ENCODE measurements around the gene UBL3. TPM values are rescaled to one million over a fixed set of nuclear protein-coding genes. Genes with fewer than 3 reads are reported as not detected.

Gene UBL3
- total RNA-seq, 1 donor from 2014 or later, result 23.0 TPM

GRCh38 chr13:29785978-29786377 is 64.4 kb downstream of the UBL3 start:
- no peak for DNase-seq (ENCODE audit: low read depth)
- TF ChIP-seq CTCF (IDR thresholded peaks at IDR 0.05; ENCODE audit: insufficient read depth, low read length, poor library complexity, severe bottlenecking), result no peak

GRCh38 chr13:29782798-29783197 is 67.6 kb downstream of the UBL3 start:
- no peak overlapping the region for H3K4me3 ChIP-seq (ENCODE audit: low read depth, low read length)
- TF ChIP-seq CTCF (IDR thresholded peaks at IDR 0.05; ENCODE audit: insufficient read depth, low read length, poor library complexity, severe bottlenecking), result no peak
- DNase-seq (ENCODE audit: low read depth), result no peak
- no peaks in the 10 kb centered on the region for H3K27me3 ChIP-seq (ENCODE audit: control insufficient read depth, insufficient read depth, low read length)
- H3K36me3 ChIP-seq (ENCODE audit: control insufficient read depth, insufficient read depth, low read length), result no peaks in the 10 kb centered on the region

More at GRCh38 chr13:29785978-29786377, 64.4 kb downstream of the UBL3 start:
- Histone ChIP-seq H3K4me3 (ENCODE audit: low read depth, low read length) (no peak overlapping the region), H3K36me3 (ENCODE audit: control insufficient read depth, insufficient read depth, low read length) (no peaks in the 10 kb centered on the region), H3K27me3 (ENCODE audit: control insufficient read depth, insufficient read depth, low read length) (no peaks in the 10 kb centered on the region)

GRCh38 chr13:29774830-29775229 is 75.6 kb downstream of the UBL3 start:
- Histone ChIP-seq H3K4me3 (ENCODE audit: low read depth, low read length) (no peak overlapping the region), H3K27me3 (ENCODE audit: control insufficient read depth, insufficient read depth, low read length) (no peaks in the 10 kb centered on the region), H3K36me3 (ENCODE audit: control insufficient read depth, insufficient read depth, low read length) (no peaks in the 10 kb centered on the region)
- TF ChIP-seq CTCF (IDR thresholded peaks at IDR 0.05; ENCODE audit: insufficient read depth, low read length, poor library complexity, severe bottlenecking), result no peak
- no peak for DNase-seq (ENCODE audit: low read depth)

- no peak for TF ChIP-seq CTCF (IDR thresholded peaks at IDR 0.05; ENCODE audit: insufficient read depth, low read length, poor library complexity, severe bottlenecking)
- no peak for DNase-seq (ENCODE audit: low read depth)
- Histone ChIP-seq H3K4me3 (ENCODE audit: low read depth, low read length) (no peak overlapping the region), H3K36me3 (ENCODE audit: control insufficient read depth, insufficient read depth, low read length) (no peaks in the 10 kb centered on the region), H3K27me3 (ENCODE audit: control insufficient read depth, insufficient read depth, low read length) (no peaks in the 10 kb centered on the region)
These were observed 79.2 kb downstream of the UBL3 start for GRCh38 chr13:29771247-29771646.

DNA sequence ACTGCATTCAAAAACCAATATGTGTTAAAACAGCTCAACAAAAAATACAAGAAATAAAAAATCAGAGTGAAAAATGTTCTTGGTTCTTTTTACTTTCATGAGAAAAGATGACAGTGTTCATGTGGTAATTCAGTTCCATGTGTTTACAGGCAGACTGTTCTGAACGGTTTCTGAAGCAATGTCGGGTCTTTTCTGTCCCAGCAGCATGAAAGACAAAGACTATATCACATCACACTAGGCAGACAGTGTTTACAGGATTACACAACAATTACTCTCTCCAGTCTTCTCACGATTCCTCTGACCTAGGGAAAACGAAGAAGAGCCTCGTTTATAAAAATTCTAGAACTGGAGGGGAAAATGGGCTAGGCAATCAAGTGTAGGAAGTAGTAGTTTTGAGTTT is 83.4 kb downstream of the UBL3 start:
- no peak for TF ChIP-seq CTCF (IDR thresholded peaks at IDR 0.05; ENCODE audit: insufficient read depth, low read length, poor library complexity, severe bottlenecking)
- no peak for DNase-seq (ENCODE audit: low read depth)
- no peaks in the 10 kb centered on the region for H3K27me3 ChIP-seq (ENCODE audit: control insufficient read depth, insufficient read depth, low read length)
- H3K4me3 ChIP-seq (ENCODE audit: low read depth, low read length), result no peak overlapping the region
- H3K36me3 ChIP-seq (ENCODE audit: control insufficient read depth, insufficient read depth, low read length), result no peaks in the 10 kb centered on the region

- no peak overlapping the region for H3K4me3 ChIP-seq (ENCODE audit: low read depth, low read length)
- TF ChIP-seq CTCF (IDR thresholded peaks at IDR 0.05; ENCODE audit: insufficient read depth, low read length, poor library complexity, severe bottlenecking), result no peak
- no peaks in the 10 kb centered on the region for H3K36me3 ChIP-seq (ENCODE audit: control insufficient read depth, insufficient read depth, low read length)
- no peak for DNase-seq (ENCODE audit: low read depth)
- H3K27me3 ChIP-seq (ENCODE audit: control insufficient read depth, insufficient read depth, low read length), result no peaks in the 10 kb centered on the region
These were observed 86.8 kb downstream of the UBL3 start for GRCh38 chr13:29763436-29764180.

Data from kidney epithelial cell (primary cell).